Measurements from ENCODE around the gene TMEM250.

- TF ChIP-seq MAX (IDR thresholded peaks at IDR 0.05) = no peak
- TF ChIP-seq SRF (IDR thresholded peaks at IDR 0.05; ENCODE audit: low read depth) = no peak
- TF ChIP-seq POLR2A (IDR thresholded peaks at IDR 0.05; ENCODE audit: borderline replicate concordance, extremely low read depth, insufficient read depth, insufficient read length) = no peak
Observed at GRCh38 chr9:136131629-136132511, 13.2 kb upstream of the TMEM250 start.
